Measurements from ENCODE around the gene DNAJB9. TPM values are rescaled to one million over a fixed set of nuclear protein-coding genes. Genes with fewer than 3 reads are reported as not detected.

DNAJB9 gene
- total and polyA plus RNA-seq, 9 of the 15 experiments (the other 6 are each of a cell fraction or from before 2014, with no cell fraction given), result 4.3 to 34.2 (median 9.6) TPM

- TF ChIP-seq, protein P1, sequence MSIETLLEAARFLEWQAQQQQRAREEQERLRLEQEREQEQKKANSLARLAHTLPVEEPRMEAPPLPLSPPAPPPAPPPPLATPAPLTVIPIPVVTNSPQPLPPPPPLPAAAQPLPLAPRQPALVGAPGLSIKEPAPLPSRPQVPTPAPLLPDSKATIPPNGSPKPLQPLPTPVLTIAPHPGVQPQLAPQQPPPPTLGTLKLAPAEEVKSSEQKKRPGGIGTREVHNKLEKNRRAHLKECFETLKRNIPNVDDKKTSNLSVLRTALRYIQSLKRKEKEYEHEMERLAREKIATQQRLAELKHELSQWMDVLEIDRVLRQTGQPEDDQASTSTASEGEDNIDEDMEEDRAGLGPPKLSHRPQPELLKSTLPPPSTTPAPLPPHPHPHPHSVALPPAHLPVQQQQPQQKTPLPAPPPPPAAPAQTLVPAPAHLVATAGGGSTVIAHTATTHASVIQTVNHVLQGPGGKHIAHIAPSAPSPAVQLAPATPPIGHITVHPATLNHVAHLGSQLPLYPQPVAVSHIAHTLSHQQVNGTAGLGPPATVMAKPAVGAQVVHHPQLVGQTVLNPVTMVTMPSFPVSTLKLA (conservative IDR thresholded peaks at IDR 0.05), result peak; percentile 100
- TF ChIP-seq, protein P2, sequence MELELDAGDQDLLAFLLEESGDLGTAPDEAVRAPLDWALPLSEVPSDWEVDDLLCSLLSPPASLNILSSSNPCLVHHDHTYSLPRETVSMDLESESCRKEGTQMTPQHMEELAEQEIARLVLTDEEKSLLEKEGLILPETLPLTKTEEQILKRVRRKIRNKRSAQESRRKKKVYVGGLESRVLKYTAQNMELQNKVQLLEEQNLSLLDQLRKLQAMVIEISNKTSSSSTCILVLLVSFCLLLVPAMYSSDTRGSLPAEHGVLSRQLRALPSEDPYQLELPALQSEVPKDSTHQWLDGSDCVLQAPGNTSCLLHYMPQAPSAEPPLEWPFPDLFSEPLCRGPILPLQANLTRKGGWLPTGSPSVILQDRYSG (tag; conservative IDR thresholded peaks at IDR 0.05; ENCODE audit: low read depth), result peak; percentile 50; the same call in 1 of the 2 replicates
- TF ChIP-seq KDM4B (IDR thresholded peaks at IDR 0.05; ENCODE audit: borderline replicate concordance in 2 of 2, low read depth in 1 of 2) (peak in 1 of 2 experiments; percentile 72; a peak in 1 of 4 replicates), FOXJ3 (CRISPR knock-in tag; IDR thresholded peaks at IDR 0.05) (no peak), FOXA3 (CRISPR knock-in tag; conservative IDR thresholded peaks at IDR 0.05 in 1 of 2, IDR thresholded peaks at IDR 0.05 in 1 of 2) (peak in 1 of 2 experiments; percentile 82; a peak in 2 of 4 replicates), KHSRP (IDR thresholded peaks at IDR 0.05) (no peak), SREBF1 (IDR thresholded peaks at IDR 0.05; ENCODE audit: borderline replicate concordance, low read depth, low read length) (0 out of 2 replicates have a peak, but pooled peaks have one; percentile 59), BCL6 (CRISPR knock-in tag; IDR thresholded peaks at IDR 0.05) (no peak), SIRT6 (IDR thresholded peaks at IDR 0.05; ENCODE audit: low read depth, low read length) (no peak), ZNF3 (CRISPR knock-in tag; IDR thresholded peaks at IDR 0.05) (no peak)
- TF ChIP-seq, protein P3, sequence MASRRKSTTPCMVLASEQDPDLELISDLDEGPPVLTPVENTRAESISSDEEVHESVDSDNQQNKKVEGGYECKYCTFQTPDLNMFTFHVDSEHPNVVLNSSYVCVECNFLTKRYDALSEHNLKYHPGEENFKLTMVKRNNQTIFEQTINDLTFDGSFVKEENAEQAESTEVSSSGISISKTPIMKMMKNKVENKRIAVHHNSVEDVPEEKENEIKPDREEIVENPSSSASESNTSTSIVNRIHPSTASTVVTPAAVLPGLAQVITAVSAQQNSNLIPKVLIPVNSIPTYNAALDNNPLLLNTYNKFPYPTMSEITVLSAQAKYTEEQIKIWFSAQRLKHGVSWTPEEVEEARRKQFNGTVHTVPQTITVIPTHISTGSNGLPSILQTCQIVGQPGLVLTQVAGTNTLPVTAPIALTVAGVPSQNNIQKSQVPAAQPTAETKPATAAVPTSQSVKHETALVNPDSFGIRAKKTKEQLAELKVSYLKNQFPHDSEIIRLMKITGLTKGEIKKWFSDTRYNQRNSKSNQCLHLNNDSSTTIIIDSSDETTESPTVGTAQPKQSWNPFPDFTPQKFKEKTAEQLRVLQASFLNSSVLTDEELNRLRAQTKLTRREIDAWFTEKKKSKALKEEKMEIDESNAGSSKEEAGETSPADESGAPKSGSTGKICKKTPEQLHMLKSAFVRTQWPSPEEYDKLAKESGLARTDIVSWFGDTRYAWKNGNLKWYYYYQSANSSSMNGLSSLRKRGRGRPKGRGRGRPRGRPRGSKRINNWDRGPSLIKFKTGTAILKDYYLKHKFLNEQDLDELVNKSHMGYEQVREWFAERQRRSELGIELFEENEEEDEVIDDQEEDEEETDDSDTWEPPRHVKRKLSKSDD (conservative IDR thresholded peaks at IDR 0.05; ENCODE audit: low read length), result peak; percentile 18; the same call in 1 of the 2 replicates
- TF ChIP-seq, protein P4, sequence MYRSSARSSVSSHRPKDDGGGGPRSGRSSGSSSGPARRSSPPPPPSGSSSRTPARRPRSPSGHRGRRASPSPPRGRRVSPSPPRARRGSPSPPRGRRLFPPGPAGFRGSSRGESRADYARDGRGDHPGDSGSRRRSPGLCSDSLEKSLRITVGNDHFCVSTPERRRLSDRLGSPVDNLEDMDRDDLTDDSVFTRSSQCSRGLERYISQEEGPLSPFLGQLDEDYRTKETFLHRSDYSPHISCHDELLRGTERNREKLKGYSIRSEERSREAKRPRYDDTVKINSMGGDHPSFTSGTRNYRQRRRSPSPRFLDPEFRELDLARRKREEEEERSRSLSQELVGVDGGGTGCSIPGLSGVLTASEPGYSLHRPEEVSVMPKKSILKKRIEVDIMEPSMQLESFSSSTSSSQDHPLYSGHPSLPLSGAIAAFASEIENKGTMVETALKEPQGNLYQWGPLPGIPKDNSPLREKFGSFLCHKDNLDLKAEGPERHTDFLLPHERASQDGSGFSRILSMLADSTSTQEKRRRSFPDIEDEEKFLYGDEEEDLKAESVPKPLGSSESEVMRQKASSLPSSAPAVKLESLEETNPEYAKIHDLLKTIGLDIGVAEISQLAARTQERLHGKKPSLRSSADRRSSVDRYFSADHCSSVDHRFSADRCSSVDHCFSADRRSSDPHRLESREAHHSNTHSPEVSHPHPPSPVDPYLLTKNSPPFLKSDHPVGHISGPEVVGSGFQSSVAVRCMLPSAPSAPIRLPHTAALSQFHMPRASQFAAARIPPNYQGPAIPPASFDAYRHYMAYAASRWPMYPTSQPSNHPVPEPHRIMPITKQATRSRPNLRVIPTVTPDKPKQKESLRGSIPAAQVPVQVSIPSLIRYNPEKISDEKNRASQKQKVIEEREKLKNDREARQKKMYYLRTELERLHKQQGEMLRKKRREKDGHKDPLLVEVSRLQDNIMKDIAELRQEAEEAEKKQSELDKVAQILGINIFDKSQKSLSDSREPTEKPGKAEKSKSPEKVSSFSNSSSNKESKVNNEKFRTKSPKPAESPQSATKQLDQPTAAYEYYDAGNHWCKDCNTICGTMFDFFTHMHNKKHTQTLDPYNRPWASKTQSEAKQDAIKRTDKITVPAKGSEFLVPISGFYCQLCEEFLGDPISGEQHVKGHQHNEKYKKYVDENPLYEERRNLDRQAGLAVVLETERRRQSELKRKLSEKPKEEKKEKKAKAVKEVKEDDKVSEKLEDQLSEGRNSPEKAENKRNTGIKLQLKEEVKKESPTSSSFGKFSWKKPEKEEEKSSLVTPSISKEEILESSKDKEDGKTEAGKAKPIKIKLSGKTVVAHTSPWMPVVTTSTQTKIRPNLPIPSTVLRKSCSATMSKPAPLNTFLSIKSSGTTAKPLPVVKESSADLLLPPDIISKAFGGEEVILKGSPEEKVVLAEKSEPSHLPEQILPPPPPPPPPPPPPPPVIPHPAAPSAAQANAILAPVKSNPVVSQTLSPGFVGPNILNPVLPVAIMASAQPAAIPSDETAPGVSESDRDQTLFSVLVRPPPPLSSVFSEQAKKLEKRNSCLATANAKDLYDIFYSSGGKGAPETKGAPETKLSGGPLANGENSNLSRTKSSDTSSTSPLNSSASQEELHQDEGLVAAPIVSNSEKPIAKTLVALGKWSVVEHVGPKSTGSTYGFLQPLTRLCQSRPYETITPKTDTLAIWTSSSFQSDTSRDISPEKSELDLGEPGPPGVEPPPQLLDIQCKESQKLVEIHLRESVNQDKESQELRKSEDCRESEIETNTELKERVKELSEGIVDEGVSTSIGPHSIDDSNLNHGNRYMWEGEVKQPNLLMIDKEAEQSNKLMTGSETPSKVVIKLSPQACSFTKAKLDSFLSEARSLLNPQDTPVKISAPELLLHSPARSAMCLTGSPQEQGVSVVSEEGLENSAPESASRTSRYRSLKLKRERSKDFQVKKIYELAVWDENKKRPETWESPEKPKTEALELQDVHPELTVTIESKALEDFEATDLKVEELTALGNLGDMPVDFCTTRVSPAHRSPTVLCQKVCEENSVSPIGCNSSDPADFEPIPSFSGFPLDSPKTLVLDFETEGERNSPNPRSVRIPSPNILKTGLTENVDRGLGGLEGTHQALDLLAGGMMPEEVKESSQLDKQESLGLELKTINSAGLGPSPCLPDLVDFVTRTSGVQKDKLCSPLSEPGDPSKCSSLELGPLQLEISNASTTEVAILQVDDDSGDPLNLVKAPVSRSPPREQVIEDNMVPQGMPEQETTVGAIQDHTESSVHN (IDR thresholded peaks at IDR 0.05; ENCODE audit: borderline replicate concordance in 1 of 2, low read depth in 1 of 2), result no peak
Measured at GRCh38 chr7:108569381-108570145, at the start of gene DNAJB9, which contains the start of gene THAP5 (continued).

All from K562 (cell line).